ENCODE results near the gene GUCY2C.
A peak's percentile ranks its signal among the peaks of the same experiment; 100 is the strongest.

GUCY2C gene

DNA sequence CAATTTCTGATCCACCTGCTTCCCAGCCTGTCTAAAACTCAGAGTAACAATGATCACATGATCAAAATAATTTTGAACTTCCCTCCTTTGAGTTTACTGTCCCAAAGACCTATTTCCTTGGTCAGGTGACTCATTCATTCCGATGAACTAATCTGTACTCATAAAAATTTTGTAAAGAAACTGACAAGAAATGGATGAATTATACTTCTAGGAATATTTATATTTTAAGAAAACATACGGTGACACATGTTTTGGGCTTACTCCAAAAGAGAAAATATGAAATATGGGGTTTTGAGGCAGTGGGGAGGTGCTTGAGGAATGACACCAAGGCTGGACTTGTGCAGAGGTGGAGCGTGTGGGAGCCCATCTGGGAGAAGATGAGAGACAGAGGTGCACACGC lies 42.0 kb downstream of the GUCY2C start:
- TF ChIP-seq, protein P1, sequence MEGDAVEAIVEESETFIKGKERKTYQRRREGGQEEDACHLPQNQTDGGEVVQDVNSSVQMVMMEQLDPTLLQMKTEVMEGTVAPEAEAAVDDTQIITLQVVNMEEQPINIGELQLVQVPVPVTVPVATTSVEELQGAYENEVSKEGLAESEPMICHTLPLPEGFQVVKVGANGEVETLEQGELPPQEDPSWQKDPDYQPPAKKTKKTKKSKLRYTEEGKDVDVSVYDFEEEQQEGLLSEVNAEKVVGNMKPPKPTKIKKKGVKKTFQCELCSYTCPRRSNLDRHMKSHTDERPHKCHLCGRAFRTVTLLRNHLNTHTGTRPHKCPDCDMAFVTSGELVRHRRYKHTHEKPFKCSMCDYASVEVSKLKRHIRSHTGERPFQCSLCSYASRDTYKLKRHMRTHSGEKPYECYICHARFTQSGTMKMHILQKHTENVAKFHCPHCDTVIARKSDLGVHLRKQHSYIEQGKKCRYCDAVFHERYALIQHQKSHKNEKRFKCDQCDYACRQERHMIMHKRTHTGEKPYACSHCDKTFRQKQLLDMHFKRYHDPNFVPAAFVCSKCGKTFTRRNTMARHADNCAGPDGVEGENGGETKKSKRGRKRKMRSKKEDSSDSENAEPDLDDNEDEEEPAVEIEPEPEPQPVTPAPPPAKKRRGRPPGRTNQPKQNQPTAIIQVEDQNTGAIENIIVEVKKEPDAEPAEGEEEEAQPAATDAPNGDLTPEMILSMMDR (IDR thresholded peaks at IDR 0.05; ENCODE audit: control insufficient read depth, extremely low read depth, insufficient read depth), result no peak
- H3K4me3 ChIP-seq (ENCODE audit: low read depth, low read length), result no peak overlapping the region
- DNase-seq (ENCODE audit: low read depth), result no peak

DNA sequence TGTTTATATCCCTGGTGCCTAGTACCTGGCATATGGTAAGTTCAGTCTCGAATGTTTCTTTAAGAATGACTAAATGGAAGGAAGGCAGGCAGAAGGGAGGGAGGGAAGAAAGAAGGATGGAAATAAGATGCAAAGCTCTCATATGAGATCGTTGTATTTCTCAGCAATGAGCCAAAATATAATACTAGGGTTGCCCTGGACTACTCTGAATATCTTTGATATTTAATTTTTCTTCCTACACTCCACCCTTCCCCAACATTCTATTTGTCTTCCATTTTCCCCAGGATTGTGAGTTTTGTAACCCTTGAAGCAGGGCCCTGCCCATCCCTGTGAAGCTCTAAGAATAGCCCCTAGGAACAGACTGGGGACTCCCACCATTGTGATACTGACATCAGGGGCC lies 43.9 kb downstream of the GUCY2C start:
- DNase-seq (ENCODE audit: low read depth), result no peak
- TF ChIP-seq, protein P1 (IDR thresholded peaks at IDR 0.05; ENCODE audit: control insufficient read depth, extremely low read depth, insufficient read depth), result no peak
- H3K4me3 ChIP-seq (ENCODE audit: low read depth, low read length), result no peak overlapping the region

DNA sequence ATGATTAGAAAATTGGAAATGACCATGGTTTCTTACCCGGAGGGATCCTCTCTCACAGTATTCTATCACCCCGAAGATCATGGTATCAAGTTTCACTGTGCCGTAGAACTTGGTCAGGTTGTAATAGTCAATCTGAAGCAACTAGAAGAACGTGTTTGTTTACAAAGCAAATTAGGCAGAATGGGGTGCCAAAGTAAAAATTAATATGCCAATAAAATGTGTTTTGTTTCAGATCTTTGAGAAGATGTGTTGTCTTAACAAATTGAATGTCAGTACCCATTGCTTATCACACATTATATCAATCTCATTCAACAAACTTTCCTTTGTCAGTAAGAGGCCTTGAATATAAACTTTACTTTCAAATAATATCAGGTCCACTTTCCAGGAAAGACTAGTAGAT lies 45.0 kb downstream of the GUCY2C start:
- DNase-seq (ENCODE audit: low read depth), result peak; percentile 97
- TF ChIP-seq, protein P1 (IDR thresholded peaks at IDR 0.05; ENCODE audit: control insufficient read depth, extremely low read depth, insufficient read depth), result no peak

DNA sequence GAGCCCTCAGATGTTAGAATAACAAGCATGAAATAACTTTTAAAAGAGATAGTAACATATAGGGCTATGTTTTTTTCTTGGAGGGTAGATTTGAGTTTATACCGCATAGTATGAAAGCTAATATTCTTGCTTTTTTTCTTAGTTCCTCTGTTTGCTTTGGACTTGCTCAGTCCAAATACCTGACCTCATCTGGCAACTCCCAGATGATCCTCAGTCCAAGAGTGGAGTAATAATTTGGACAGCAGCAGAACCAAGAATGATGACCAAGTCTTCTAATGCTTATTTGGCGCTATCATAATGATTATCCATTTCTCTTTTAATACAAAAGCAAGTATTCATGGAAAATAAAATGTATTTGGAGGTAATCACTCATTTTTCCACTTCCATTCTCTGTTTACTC lies 45.6 kb downstream of the GUCY2C start:
- DNase-seq (ENCODE audit: low read depth), result peak; percentile 47
- TF ChIP-seq, protein P1 (IDR thresholded peaks at IDR 0.05; ENCODE audit: control insufficient read depth, extremely low read depth, insufficient read depth), result no peak

More for the DNA sequence above, 45.0 kb downstream of the GUCY2C start:
- H3K4me3 ChIP-seq (ENCODE audit: low read depth, low read length), result no peak overlapping the region

DNA sequence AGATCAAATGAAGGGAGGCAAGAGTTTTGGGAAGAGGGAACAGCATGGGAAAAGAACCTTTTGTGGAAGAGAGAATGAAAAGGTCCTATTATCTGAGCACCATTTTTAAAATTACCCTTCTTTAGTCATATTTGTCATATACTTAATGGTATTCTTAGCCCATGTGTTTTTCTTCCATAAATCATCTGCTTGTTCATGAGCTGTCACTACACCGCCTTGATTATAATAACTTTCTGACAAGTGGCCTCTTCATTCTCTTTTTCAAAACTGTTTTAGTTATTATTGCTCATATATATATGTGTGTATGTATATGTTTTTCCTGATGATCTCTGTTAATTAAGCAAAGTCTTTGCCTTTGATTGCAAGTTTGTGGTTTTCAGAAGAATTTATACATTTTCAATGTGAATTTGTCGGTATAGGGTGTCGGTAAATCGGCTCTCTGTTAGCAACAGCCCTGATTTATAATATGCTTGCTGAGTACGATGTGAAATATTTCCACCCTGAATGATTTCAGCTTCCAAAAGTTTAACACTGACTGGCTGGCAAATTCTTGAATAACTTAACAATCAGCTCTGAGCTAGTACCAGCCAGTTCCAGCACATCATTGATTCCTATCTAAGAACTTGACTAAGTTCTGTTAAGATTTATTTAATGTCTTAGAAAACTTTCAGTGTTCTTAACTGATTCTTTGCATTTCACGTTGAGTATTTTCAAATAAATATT lies 49.2 kb downstream of the GUCY2C start:
- no peak overlapping the region for H3K4me3 ChIP-seq (ENCODE audit: low read depth, low read length)
- TF ChIP-seq, protein P1 (IDR thresholded peaks at IDR 0.05; ENCODE audit: control insufficient read depth, extremely low read depth, insufficient read depth), result no peak
- DNase-seq (ENCODE audit: low read depth), result no peak

More for the DNA sequence above, 45.6 kb downstream of the GUCY2C start:
- no peak overlapping the region for H3K4me3 ChIP-seq (ENCODE audit: low read depth, low read length)

DNA sequence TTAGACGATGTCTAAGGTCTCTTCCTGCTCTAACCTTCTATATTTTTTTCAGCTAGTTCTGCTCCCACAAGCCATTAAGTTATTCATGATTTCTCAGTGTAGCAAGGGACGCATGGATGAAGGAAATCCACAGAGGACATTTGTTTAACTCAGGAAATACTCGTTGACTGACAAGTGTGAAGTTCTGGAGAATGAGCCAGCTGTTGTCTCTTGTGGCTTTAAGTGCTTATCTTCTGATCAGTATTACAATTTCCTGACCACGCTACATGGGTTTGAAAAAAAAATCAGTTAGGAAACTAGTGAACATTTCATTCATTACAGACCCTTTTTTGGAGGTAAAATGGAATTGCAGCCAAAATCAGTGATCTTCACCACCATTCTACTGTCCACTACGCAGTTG lies 53.1 kb downstream of the GUCY2C start:
- TF ChIP-seq, protein P1 (IDR thresholded peaks at IDR 0.05; ENCODE audit: control insufficient read depth, extremely low read depth, insufficient read depth), result no peak
- no peak for DNase-seq (ENCODE audit: low read depth)
- H3K4me3 ChIP-seq (ENCODE audit: low read depth, low read length), result no peak overlapping the region

DNA sequence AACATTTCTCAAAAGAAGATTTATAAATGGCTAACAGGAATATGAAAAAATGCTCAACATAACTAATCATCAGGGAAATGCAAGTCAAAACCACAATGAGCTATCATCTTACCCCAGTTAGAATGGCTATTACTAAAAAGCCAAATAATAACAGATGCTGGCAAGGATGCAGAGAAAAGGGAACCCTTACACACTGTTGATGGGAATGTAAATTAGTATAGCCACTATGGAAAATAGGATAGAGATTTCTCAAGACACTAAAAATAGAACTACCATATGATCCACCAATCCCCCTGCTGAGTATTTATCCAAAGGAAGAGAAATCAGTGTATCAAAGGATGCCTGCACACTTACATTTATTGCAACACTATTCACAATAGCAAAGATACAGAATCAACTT lies 58.3 kb downstream of the GUCY2C start:
- no peak for DNase-seq (ENCODE audit: low read depth)
- TF ChIP-seq, protein P1 (IDR thresholded peaks at IDR 0.05; ENCODE audit: control insufficient read depth, extremely low read depth, insufficient read depth), result no peak
- H3K4me3 ChIP-seq (ENCODE audit: low read depth, low read length), result no peak overlapping the region
